Endothelial cell of umbilical vein (primary cell): Measurements from ENCODE around the gene NAA38. TPM values are rescaled to one million over a fixed set of nuclear protein-coding genes. Genes with fewer than 3 reads are reported as not detected.

Experiments
- BruUV-seq: library from RNA; stranded (reverse); fragments of 400-500 nt; replicated peaks from 2 replicates; lab custom pipeline; 2021; lab: Mats Ljungman, UMichigan
- CTCF ChIA-PET: fragments of 300-600, 350-600 bp; sonication (Branson Sonifier 250); formaldehyde crosslinking; loops from one replicate; lab custom pipeline; 2021; ENCODE audit warnings: antibody characterized with exemption, inconsistent platforms; lab: Charles Lee
- POLR2A ChIA-PET: fragments of 300-600, 350-600 bp; sonication (Branson Sonifier 250); formaldehyde crosslinking; loops from one replicate; lab custom pipeline; 2021; ENCODE audit warnings: antibody characterized with exemption, inconsistent platforms; lab: Charles Lee
- DNase-seq: peaks from one replicate; pipeline ENCODE4 v3.0.0-alpha.2; 2011; ENCODE audit warnings: low read depth, low spot score
- FAIRE-seq: peaks from 2 replicates; lab custom pipeline; 2011; peaks lifted over from hg19 to GRCh38; lab: Jason Lieb, UNC
- H2AFZ ChIP-seq: 2 replicates; pipeline ENCODE4 v1.6.0; 2012; ENCODE audit warnings: low read depth, low read length, control low read depth, inconsistent platforms
- H3K27ac ChIP-seq: 2 replicates; pipeline ENCODE4 v1.5.1; 2011; ENCODE audit warnings: low read depth, mild to moderate bottlenecking, control low read depth, low read length, moderate library complexity; ENCODE audit not compliant: insufficient read depth
- H3K27me3 ChIP-seq, 2 experiments: 2 replicates each; pipeline versions ENCODE4 v1.6.0 to v1.6.1; 2011; ENCODE audit warnings: low read length in 2 of 2, mixed read lengths in 1 of 2; ENCODE audit not compliant: control insufficient read depth in 2 of 2, insufficient read depth in 2 of 2
- H3K36me3 ChIP-seq, 2 experiments: 2 replicates in 1 of 2; 3 replicates in 1 of 2; pipeline ENCODE4 v1.5.1; 2011; ENCODE audit warnings: low read length in 2 of 2, mild to moderate bottlenecking in 1 of 2, moderate library complexity in 1 of 2; ENCODE audit not compliant: control insufficient read depth in 2 of 2, insufficient read depth in 2 of 2; ENCODE audit errors: extremely low read depth in 1 of 2
- H3K4me1 ChIP-seq: 3 replicates; pipeline ENCODE4 v1.5.1; 2011; ENCODE audit warnings: mild to moderate bottlenecking, low read length; ENCODE audit not compliant: control insufficient read depth, insufficient read depth; ENCODE audit errors: extremely low read depth
- H3K4me2 ChIP-seq: 2 replicates; pipeline ENCODE4 v1.6.1; 2011; ENCODE audit warnings: low read length, control low read depth, mixed read lengths; ENCODE audit not compliant: insufficient read depth
- H3K4me3 ChIP-seq, 3 experiments: fragments of 200-600 bp in 1 of 3; sonication (generic), shearing (Covaris generic) in 1 of 3; replicated peaks in 1 of 3; 2 replicates each; pipeline ENCODE4 v1.5.1; 2011 to 2016; ENCODE audit warnings: control low read depth in 3 of 3, low read length in 3 of 3, mild to moderate bottlenecking in 2 of 3, inconsistent platforms in 1 of 3, low read depth in 1 of 3, moderate library complexity in 1 of 3; ENCODE audit not compliant: insufficient read depth in 1 of 3
- H3K79me2 ChIP-seq: 2 replicates; pipeline ENCODE4 v1.6.0; 2012; ENCODE audit warnings: low read length, inconsistent platforms; ENCODE audit not compliant: control insufficient read depth, insufficient read depth
- H3K9ac ChIP-seq: replicated peaks from 2 replicates; pipeline ENCODE3; 2011; ENCODE audit warnings: low read length, control low read depth; ENCODE audit not compliant: insufficient read depth; ENCODE audit errors: extremely low read depth
- H3K9me1 ChIP-seq: replicated peaks from 3 replicates; pipeline ENCODE4 v1.6.0; 2011; ENCODE audit warnings: mild to moderate bottlenecking, low read length; ENCODE audit not compliant: control insufficient read depth, insufficient read depth; ENCODE audit errors: extremely low read depth
- H3K9me3 ChIP-seq: replicated peaks from 2 replicates; pipeline ENCODE4 v1.5.1; 2012; ENCODE audit warnings: low read length, inconsistent platforms; ENCODE audit not compliant: control insufficient read depth, insufficient read depth
- H4K20me1 ChIP-seq: replicated peaks from 2 replicates; pipeline ENCODE3; 2011; ENCODE audit warnings: mild to moderate bottlenecking, low read length; ENCODE audit not compliant: control insufficient read depth, insufficient read depth; ENCODE audit errors: extremely low read depth
- CTCF ChIP-seq, 2 donors: IDR thresholded peaks; 1 replicate in 1 of 2; 2 replicates in 1 of 2; pipeline ENCODE4 v1.5.1; 2011; ENCODE audit warnings: low read length in 2 of 2, mild to moderate bottlenecking in 2 of 2, moderate library complexity in 2 of 2, control low read depth in 1 of 2, inconsistent platforms in 1 of 2, low read depth in 1 of 2; ENCODE audit not compliant: insufficient read depth in 1 of 2; ENCODE audit errors: extremely low read depth in 1 of 2
- EZH2 ChIP-seq: IDR thresholded peaks from 2 replicates; pipeline ENCODE4 v1.6.1; 2012; ENCODE audit warnings: borderline replicate concordance, low read depth, mild to moderate bottlenecking, moderate library complexity, low read length, inconsistent platforms; ENCODE audit not compliant: severe bottlenecking
- FOS ChIP-seq: IDR thresholded peaks from 2 replicates; pipeline ENCODE4 v1.6.1; 2011; ENCODE audit warnings: mild to moderate bottlenecking, low read length, moderate library complexity, borderline replicate concordance; ENCODE audit not compliant: insufficient read depth
- GATA2 ChIP-seq: IDR thresholded peaks from 2 replicates; pipeline ENCODE4 v1.7.0; 2011; ENCODE audit warnings: low read depth, mild to moderate bottlenecking, moderate library complexity, mixed read lengths, low read length; ENCODE audit not compliant: insufficient read length, insufficient read depth
- JUN ChIP-seq: IDR thresholded peaks from 2 replicates; pipeline ENCODE4 v1.6.1; 2011; ENCODE audit warnings: borderline replicate concordance, low read depth; ENCODE audit not compliant: insufficient read length, insufficient read depth
- MAX ChIP-seq: IDR thresholded peaks from 2 replicates; pipeline ENCODE4 v1.6.1; 2011; ENCODE audit not compliant: insufficient read depth, insufficient read length
- MYC ChIP-seq: IDR thresholded peaks from one replicate; pipeline ENCODE4 v1.6.1; 2011; ENCODE audit warnings: mild to moderate bottlenecking, low read depth, low read length
- POLR2A ChIP-seq: IDR thresholded peaks from 2 replicates; pipeline ENCODE4 v1.6.1; 2012; ENCODE audit warnings: low read depth, mild to moderate bottlenecking, control low read depth, low read length
- POLR2AphosphoS5 ChIP-seq: IDR thresholded peaks from 2 replicates; pipeline ENCODE4 v1.6.1; 2012; ENCODE audit warnings: low read depth, mild to moderate bottlenecking, control low read depth, low read length, moderate library complexity; ENCODE audit not compliant: insufficient read depth
- dilution Hi-C: fragments of 300-500 bp; cut with MboI; formaldehyde crosslinking; loops from one replicate; pipeline ENCODE4 v1.15.0; 2019; ENCODE audit warnings: low sequenced_read_pairs; ENCODE audit not compliant: extremely low pct_ligation_motif_present
- intact Hi-C: fragments of 100-400 bp; cut with micrococcal nuclease; formaldehyde crosslinking; loops from one replicate; pipeline ENCODE4 v1.10.0; 2022
- polyA plus RNA-seq, 4 experiments: library from polyadenylated mRNA; depleted of rRNA in 3 of 4; stranded (reverse) in 3 of 4; unstranded in 1 of 4; fragments of >200 nt; gene quantifications; 2 replicates each; pipeline versions ENCODE4 v1.2.1 to v1.2.3, GENCODE V29; 2011 to 2012; ENCODE audit warnings: missing spikeins in 1 of 4
- total RNA-seq: library from RNA; stranded (reverse); gene quantifications from 2 replicates; pipeline ENCODE4 v1.2.3, GENCODE V29; 2021

The NAA38 gene
- total and polyA plus RNA-seq, 2 donors (not counting 3 experiments of a cell fraction or from before 2014, with no cell fraction given), result 119 to 267 TPM

GRCh38 chr17:7852919-7853690, 4.3 kb downstream of the NAA38 start:
- Histone ChIP-seq H3K9ac (no peak overlapping the region), H3K9me3 (no peaks in the 10 kb centered on the region), H2AFZ (no peak overlapping the region), H3K9me1 (no peaks in the 10 kb centered on the region), H3K36me3 (peaks cover 6 to 32% of the 10 kb centered on the region in 2 experiments), H3K79me2 (peaks cover 2% of the 10 kb centered on the region), H3K4me3 (no peak overlapping the region), H4K20me1 (no peaks in the 10 kb centered on the region), H3K27me3 (no peaks in the 10 kb centered on the region), H3K4me2 (no peak overlapping the region), H3K27ac (no peak overlapping the region), H3K4me1 (peaks cover 22% of the 10 kb centered on the region)
- CTCF ChIA-PET, result interaction anchor here (1.2 kb wide), 1 partner anchor 8 kb away, joined by 3 read pairs; no protein-coding TSS in a partner anchor
- intact Hi-C loops (loop anchor here (10.0 kb wide), 1 partner anchor 828 kb away; the partner anchor contains the start of gene BCL6B), dilution Hi-C loops (no loop called here)
- no peak for FAIRE-seq
- no TSS peak for BruUV-seq
- no peak for DNase-seq
- POLR2A ChIA-PET, result no interaction called here
- no peak for TF ChIP-seq MYC
- no peak for TF ChIP-seq POLR2AphosphoS5
- no peak for TF ChIP-seq POLR2A
- TF ChIP-seq FOS, result no peak
- no peak for TF ChIP-seq JUN
- no peak for TF ChIP-seq EZH2
- no peak for TF ChIP-seq CTCF (IDR thresholded peaks at IDR 0.05; ENCODE audit: extremely low read depth in 1 of 2, insufficient read depth in 1 of 2, low read depth in 1 of 2, low read length in 2 of 2)
- no peak for TF ChIP-seq GATA2
- no peak for TF ChIP-seq MAX
